Astrocyte (in vitro differentiated cells and primary cell): ENCODE results near the gene DISP3.

Experiments
- EZH2 ChIP-seq: IDR thresholded peaks from 2 replicates; pipeline ENCODE4 v1.6.1; 2012; ENCODE audit warnings: mild to moderate bottlenecking, low read length, inconsistent platforms; ENCODE audit not compliant: insufficient read depth
- TF ChIP-seq, protein P1 (sequence below): IDR thresholded peaks from 2 replicates; pipeline ENCODE4 v1.5.1; 2011; ENCODE audit warnings: low read depth, mild to moderate bottlenecking, inconsistent platforms, low read length, moderate library complexity; ENCODE audit not compliant: insufficient read depth

- TF ChIP-seq, protein P1, sequence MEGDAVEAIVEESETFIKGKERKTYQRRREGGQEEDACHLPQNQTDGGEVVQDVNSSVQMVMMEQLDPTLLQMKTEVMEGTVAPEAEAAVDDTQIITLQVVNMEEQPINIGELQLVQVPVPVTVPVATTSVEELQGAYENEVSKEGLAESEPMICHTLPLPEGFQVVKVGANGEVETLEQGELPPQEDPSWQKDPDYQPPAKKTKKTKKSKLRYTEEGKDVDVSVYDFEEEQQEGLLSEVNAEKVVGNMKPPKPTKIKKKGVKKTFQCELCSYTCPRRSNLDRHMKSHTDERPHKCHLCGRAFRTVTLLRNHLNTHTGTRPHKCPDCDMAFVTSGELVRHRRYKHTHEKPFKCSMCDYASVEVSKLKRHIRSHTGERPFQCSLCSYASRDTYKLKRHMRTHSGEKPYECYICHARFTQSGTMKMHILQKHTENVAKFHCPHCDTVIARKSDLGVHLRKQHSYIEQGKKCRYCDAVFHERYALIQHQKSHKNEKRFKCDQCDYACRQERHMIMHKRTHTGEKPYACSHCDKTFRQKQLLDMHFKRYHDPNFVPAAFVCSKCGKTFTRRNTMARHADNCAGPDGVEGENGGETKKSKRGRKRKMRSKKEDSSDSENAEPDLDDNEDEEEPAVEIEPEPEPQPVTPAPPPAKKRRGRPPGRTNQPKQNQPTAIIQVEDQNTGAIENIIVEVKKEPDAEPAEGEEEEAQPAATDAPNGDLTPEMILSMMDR = no peak
- TF ChIP-seq EZH2 = no peak
Observed at GRCh38 chr1:11434501-11434900, 44.5 kb upstream of the DISP3 start.
